A549 (cell line): ENCODE measurements around the gene CRYBG3. TPM values are rescaled to one million over a fixed set of nuclear protein-coding genes. Genes with fewer than 3 reads are reported as not detected.

Experiments
- ATAC-seq, 2 experiments: fragments of 200-7000 bp in 1 of 2; fragments of >200 bp in 1 of 2; cut with Nextera tagmentation in 1 of 2; cut with Tn5 transposase in 1 of 2; 3 replicates each; pipeline versions ENCODE4 v1.8.0 to v1.9.1; 2018 to 2020; ENCODE audit warnings: mild to moderate bottlenecking in 1 of 2, moderate library complexity in 1 of 2
- CTCF ChIA-PET: fragments of 300-600 bp; sonication (Branson Sonifier 250); formaldehyde crosslinking; extraction: SDS; loops from one replicate; lab custom pipeline; 2021; ENCODE audit warnings: antibody characterized with exemption, inconsistent platforms; lab: Yijun Ruan, JAX
- POLR2A ChIA-PET: fragments of 350-600 bp; formaldehyde crosslinking; extraction: SDS; loops from one replicate; lab custom pipeline; 2021; ENCODE audit warnings: antibody characterized with exemption, inconsistent platforms; lab: Yijun Ruan, JAX
- DNase-seq, 2 experiments: peaks; one replicate each; pipeline versions ENCODE4 v3.0.0 to v3.0.0-alpha.2; 2011 to 2016; ENCODE audit warnings: low read depth in 1 of 2, low spot score in 1 of 2
- FAIRE-seq: peaks from 2 replicates; lab custom pipeline; 2011; peaks lifted over from hg19 to GRCh38; lab: Jason Lieb, UNC
- H3K27ac ChIP-seq, 2 experiments: fragments of >200 bp; sonication (Bioruptor Twin); formaldehyde crosslinking; 3 replicates each; pipeline ENCODE4 v1.5.1; 2016 to 2017
- H3K4me1 ChIP-seq: fragments of >200 bp; sonication (Bioruptor Twin); formaldehyde crosslinking; 3 replicates; pipeline ENCODE4 v1.6.1; 2016
- H3K4me2 ChIP-seq: fragments of >200 bp; sonication (Bioruptor Twin); formaldehyde crosslinking; 3 replicates; pipeline ENCODE4 v1.6.1; 2016
- H3K4me3 ChIP-seq: fragments of >200 bp; sonication (Bioruptor Twin); formaldehyde crosslinking; 3 replicates; pipeline ENCODE4 v1.5.1; 2016
- H3K9me3 ChIP-seq: fragments of >200 bp; sonication (Bioruptor Twin); formaldehyde crosslinking; 3 replicates; pipeline ENCODE4 v1.6.1; 2016
- CBX2 ChIP-seq: fragments of 200-600 bp; sonication (generic); IDR thresholded peaks from 2 replicates; pipeline ENCODE4 v1.6.1; 2016; ENCODE audit warnings: low read depth, mild to moderate bottlenecking, borderline replicate concordance
- CEBPB ChIP-seq, 2 experiments: fragments of >200 bp in 1 of 2; sonication (Bioruptor Twin) in 1 of 2; formaldehyde crosslinking in 1 of 2; IDR thresholded peaks; 2 replicates each; pipeline ENCODE4 v1.6.1; 2012 to 2016
- EHF ChIP-seq: fragments of 250-450 bp; sonication (Bioruptor Pico); IDR thresholded peaks from 2 replicates; pipeline ENCODE4 v1.5.0; 2020; ENCODE audit warnings: mild to moderate bottlenecking
- EHMT2 ChIP-seq: fragments of 200-600 bp; sonication (generic); IDR thresholded peaks from 2 replicates; pipeline ENCODE4 v1.6.1; 2016; ENCODE audit warnings: antibody characterized with exemption, low read depth, mild to moderate bottlenecking, moderate library complexity
- EP300 ChIP-seq, 2 experiments: fragments of >200 bp; sonication (Bioruptor Twin); formaldehyde crosslinking; IDR thresholded peaks; 2 replicates in 1 of 2; 3 replicates in 1 of 2; pipeline ENCODE4 v1.6.1; 2016 to 2017
- FOSL2 ChIP-seq, 2 experiments: fragments of 450-650 bp in 1 of 2; fragments of >200 bp in 1 of 2; sonication (Bioruptor Twin) in 1 of 2; formaldehyde crosslinking; IDR thresholded peaks; 2 replicates each; pipeline versions ENCODE4 v1.5.0 to v1.6.1; 2016 to 2020; ENCODE audit warnings: mild to moderate bottlenecking in 1 of 2, moderate library complexity in 1 of 2
- FOXS1 ChIP-seq: fragments of 250-450 bp; sonication (Bioruptor Pico); IDR thresholded peaks from 2 replicates; pipeline ENCODE4 v1.5.0; 2020; ENCODE audit warnings: mild to moderate bottlenecking, moderate library complexity
- GATA3 ChIP-seq: IDR thresholded peaks from 2 replicates; pipeline ENCODE4 v1.6.1; 2012; ENCODE audit warnings: borderline replicate concordance
- HOXA7 ChIP-seq: fragments of 250-450 bp; sonication (Bioruptor Pico); IDR thresholded peaks from 2 replicates; pipeline ENCODE4 v1.5.0; 2020; ENCODE audit warnings: mild to moderate bottlenecking, moderate library complexity
- HOXB13 ChIP-seq: fragments of 250-450 bp; sonication (Bioruptor Pico); IDR thresholded peaks from 2 replicates; pipeline ENCODE4 v1.5.0; 2020; ENCODE audit warnings: low read depth, mild to moderate bottlenecking, moderate library complexity
- JUN ChIP-seq, 2 experiments: fragments of >200 bp; sonication (Bioruptor Twin); formaldehyde crosslinking; IDR thresholded peaks; 2 replicates in 1 of 2; 3 replicates in 1 of 2; pipeline ENCODE4 v1.6.1; 2016 to 2017
- KDM1A ChIP-seq: fragments of 200-600 bp; sonication (generic); IDR thresholded peaks from 2 replicates; pipeline ENCODE4 v1.6.1; 2016; ENCODE audit warnings: low read depth, mild to moderate bottlenecking
- MAZ ChIP-seq: fragments of 150-350 bp; IDR thresholded peaks from 2 replicates; pipeline ENCODE4 v1.6.1; 2014; ENCODE audit warnings: antibody characterized with exemption, low read depth, low read length, borderline replicate concordance
- MYC ChIP-seq: IDR thresholded peaks from 2 replicates; pipeline ENCODE4 v1.6.1; 2012; ENCODE audit warnings: mild to moderate bottlenecking, inconsistent platforms, low read length, improper control_type of control experiment, borderline replicate concordance
- NFE2L2 ChIP-seq: fragments of 150-350 bp; conservative IDR thresholded peaks from 2 replicates; pipeline ENCODE4 v1.6.1; 2014; ENCODE audit warnings: low read length
- RARB ChIP-seq: fragments of 250-450 bp; sonication (Bioruptor Pico); IDR thresholded peaks from 2 replicates; pipeline ENCODE4 v1.8.0; 2021; ENCODE audit warnings: mild to moderate bottlenecking, moderate library complexity
- RFX5 ChIP-seq: fragments of 450-650 bp; IDR thresholded peaks from 2 replicates; pipeline ENCODE4 v1.7.1; 2014; ENCODE audit warnings: antibody characterized with exemption, mild to moderate bottlenecking, moderate library complexity
- RNF2 ChIP-seq: fragments of 200-600 bp; sonication (generic); IDR thresholded peaks from 2 replicates; pipeline ENCODE4 v1.6.1; 2016; ENCODE audit warnings: low read depth, mild to moderate bottlenecking, antibody characterized with exemption, moderate library complexity, borderline replicate concordance
- TP53 ChIP-seq: fragments of 250-450 bp; sonication (Bioruptor Pico); IDR thresholded peaks from 2 replicates; pipeline ENCODE4 v1.5.0; 2021; ENCODE audit warnings: mild to moderate bottlenecking, moderate library complexity
- ZFP36 ChIP-seq: fragments of 450-650 bp; IDR thresholded peaks from 2 replicates; pipeline ENCODE4 v1.6.1; 2014; ENCODE audit warnings: borderline replicate concordance; ENCODE audit not compliant: partially characterized antibody
- WGBS: methylation state at CpG from one replicate; pipeline ENCODE4 v1.1.6; 2017; ENCODE audit errors: missing lambda C conversion rate; 5-methylcytosine and 5-hydroxymethylcytosine counted together
- polyA plus RNA-seq, 4 experiments: library from polyadenylated mRNA; depleted of rRNA in 3 of 4; stranded (reverse); fragments of >200 nt; fragmentation: RNase III in 1 of 4; extraction: RNeasy Plus Mini Kit Qiagen cat#74134 plus additional on column Dnase treatment in 1 of 4; gene quantifications; 2 replicates in 3 of 4; 3 replicates in 1 of 4; pipeline ENCODE4 v1.2.3, GENCODE V29; 2011 to 2017
- TF ChIP-seq, protein P1 (sequence below): fragments of >200 bp; sonication (Bioruptor Twin); formaldehyde crosslinking; IDR thresholded peaks from 2 replicates; pipeline ENCODE4 v1.6.1; 2016
- TF ChIP-seq, protein P2 (sequence below): IDR thresholded peaks from 2 replicates; pipeline ENCODE4 v1.6.1; 2012
- TF ChIP-seq, protein P3 (sequence below): fragments of >200 bp; sonication (Bioruptor Twin); formaldehyde crosslinking; IDR thresholded peaks from 3 replicates; pipeline ENCODE4 v1.6.1; 2016
- TF ChIP-seq, protein P4 (sequence below): fragments of >200 bp; sonication (Bioruptor Twin); formaldehyde crosslinking; IDR thresholded peaks from 3 replicates; pipeline ENCODE4 v1.5.1; 2016

CRYBG3 gene
- polyA plus RNA-seq, 2 of the 4 experiments (the other 2 are of a cell fraction) = 3.6 to 8.7 TPM

DNA sequence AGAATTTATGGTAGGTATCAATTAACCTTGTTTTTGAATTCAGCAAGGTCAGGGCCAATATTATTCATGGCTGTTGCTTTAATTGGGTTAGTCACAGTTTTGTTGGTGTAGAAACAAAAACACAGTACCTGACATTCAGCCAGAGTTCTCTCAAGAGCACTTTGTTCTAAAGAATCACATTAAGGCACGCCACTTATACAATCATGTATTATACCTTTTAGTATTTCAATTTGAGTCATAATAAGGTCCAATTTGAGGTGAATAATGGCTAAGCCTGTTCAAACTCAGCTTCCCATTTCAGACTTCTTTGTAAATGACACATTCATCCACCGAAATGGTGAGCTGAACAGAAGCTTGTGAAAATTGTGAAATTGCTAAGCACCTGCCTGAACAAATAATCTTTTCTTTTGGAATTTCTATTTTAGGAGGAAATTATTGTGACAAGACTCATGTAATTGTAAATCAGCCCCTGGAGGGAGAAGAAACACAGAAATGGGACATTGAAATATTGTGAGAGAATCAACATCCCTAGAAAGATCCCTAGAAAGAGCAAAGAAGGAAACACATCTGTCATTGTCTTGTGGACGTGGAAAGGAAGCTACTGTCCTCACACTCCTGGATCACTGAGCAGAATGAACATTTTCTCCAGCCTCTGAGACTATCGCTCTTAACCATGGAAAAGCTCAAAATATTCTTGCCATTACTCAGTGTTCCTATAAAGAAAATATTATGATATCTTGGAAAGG lies 121.2 kb downstream of the CRYBG3 start:
- no peak overlapping the region for H3K4me3 ChIP-seq
- H3K4me2 ChIP-seq = no peak overlapping the region
- ChIA-PET CTCF (interaction anchor here (0.6 to 2.1 kb wide), 5 partner anchors 9 to 631 kb away, joined by 3 to 4 read pairs (median 4); no protein-coding TSS in a partner anchor), POLR2A (no interaction called here)
- DNase-seq = no peak
- 90% methylated on average over 4 of the region's 4 CpGs for WGBS
- no peak for FAIRE-seq
- no peaks in the 10 kb centered on the region for H3K9me3 ChIP-seq
- no peak for TF ChIP-seq RFX5
- TF ChIP-seq, all 56 proteins: peak for 0
- Histone ChIP-seq H3K4me1 (no peaks in the 10 kb centered on the region), H3K27ac (no peak overlapping the region)
- no peak for ATAC-seq

DNA sequence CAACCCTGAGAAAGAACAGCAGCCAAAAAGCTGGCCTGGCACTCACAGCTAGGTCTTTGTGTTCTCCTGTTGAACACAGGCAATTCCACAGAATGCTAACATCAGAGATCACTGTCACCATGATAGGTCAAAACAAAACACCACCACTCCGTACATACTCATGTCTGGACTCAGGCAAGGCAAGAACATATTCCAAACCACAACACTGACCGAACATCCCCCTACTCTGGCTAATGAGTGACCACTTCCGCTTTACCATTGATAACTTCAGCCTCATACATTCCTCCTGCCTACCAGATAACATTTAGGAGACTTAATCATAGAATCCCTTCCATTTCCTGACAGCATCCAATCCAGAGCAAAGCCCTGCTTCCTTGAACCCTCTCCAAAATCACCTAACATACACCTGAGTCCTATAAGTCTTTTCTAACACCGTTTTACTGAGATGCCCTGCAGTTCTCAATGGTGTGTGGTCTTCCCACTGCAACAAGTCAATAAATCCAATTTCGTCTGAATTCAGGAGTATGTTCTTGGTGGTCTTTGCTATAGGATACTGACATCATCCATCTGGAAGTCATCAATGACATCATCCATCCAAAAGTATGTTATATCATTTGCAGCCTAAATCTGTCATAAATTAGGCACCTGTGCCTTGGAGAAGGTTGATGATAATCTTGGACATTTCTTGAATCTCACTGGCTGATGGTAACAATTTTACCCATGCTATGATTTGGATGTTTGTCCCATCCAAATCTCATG lies 126.7 kb downstream of the CRYBG3 start:
- H3K9me3 ChIP-seq = no peaks in the 10 kb centered on the region
- TF ChIP-seq ZFP36 = no peak
- no peak for TF ChIP-seq GATA3
- no peak for TF ChIP-seq EP300 (IDR thresholded peaks at IDR 0.05)
- TF ChIP-seq HOXA7 (CRISPR knock-in tag) = no peak
- TF ChIP-seq HOXB13 (CRISPR knock-in tag) = no peak
- no peak for TF ChIP-seq CEBPB (IDR thresholded peaks at IDR 0.05)
- no peak for TF ChIP-seq RARB (CRISPR knock-in tag)
- TF ChIP-seq FOSL2 (IDR thresholded peaks at IDR 0.05) = no peak
- TF ChIP-seq FOSL2 (CRISPR knock-in tag; IDR thresholded peaks at IDR 0.05) = no peak
- no peak for TF ChIP-seq MYC
- no peak for TF ChIP-seq MAZ
- TF ChIP-seq, all 56 proteins: peak for 0
- Histone ChIP-seq H3K4me2 (no peak overlapping the region), H3K27ac (no peak overlapping the region), H3K4me1 (no peaks in the 10 kb centered on the region), H3K4me3 (no peak overlapping the region)
- WGBS = 85% methylated on average over 5 of the region's 5 CpGs
- CTCF ChIA-PET = no interaction called here
- ATAC-seq = no peak
- POLR2A ChIA-PET = no interaction called here
- no peak for FAIRE-seq
- no peak for DNase-seq

DNA sequence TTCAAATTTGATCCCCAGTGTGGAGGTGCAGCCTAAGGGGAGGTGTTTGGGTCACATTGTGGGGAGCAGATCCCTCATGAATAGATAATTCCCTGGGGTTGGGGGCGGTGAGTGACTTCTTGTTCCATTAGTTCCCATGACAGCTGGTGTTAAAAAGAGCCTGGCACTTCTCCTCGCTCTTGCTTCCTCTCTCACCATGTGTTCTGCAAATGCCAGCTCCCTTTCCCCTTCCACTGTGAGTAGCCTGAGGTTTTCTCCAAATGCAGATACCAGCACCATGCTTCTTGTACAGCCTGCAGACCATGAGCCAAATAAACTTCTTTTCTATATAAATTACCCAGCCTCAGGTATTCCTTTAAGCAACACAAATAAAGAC lies 127.3 kb downstream of the CRYBG3 start:
- 100% methylated on average over 2 of the region's 2 CpGs for WGBS
- TF ChIP-seq, protein P1, sequence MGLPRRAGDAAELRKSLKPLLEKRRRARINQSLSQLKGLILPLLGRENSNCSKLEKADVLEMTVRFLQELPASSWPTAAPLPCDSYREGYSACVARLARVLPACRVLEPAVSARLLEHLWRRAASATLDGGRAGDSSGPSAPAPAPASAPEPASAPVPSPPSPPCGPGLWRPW = no peak
- TF ChIP-seq NFE2L2 = no peak
- TF ChIP-seq FOSL2 (IDR thresholded peaks at IDR 0.05) = no peak
- no peak for TF ChIP-seq FOSL2 (CRISPR knock-in tag; IDR thresholded peaks at IDR 0.05)
- no peak for TF ChIP-seq MYC
- Histone ChIP-seq H3K4me1 (no peaks in the 10 kb centered on the region), H3K9me3 (no peaks in the 10 kb centered on the region), H3K4me3 (no peak overlapping the region), H3K27ac (no peak overlapping the region), H3K4me2 (no peak overlapping the region)
- no peak for DNase-seq
- ChIA-PET POLR2A (no interaction called here), CTCF (interaction anchor here (1.7 kb wide), 1 partner anchor 12 kb away, joined by 4 read pairs; no protein-coding TSS in a partner anchor)
- ATAC-seq = no peak
- no peak for FAIRE-seq

DNA sequence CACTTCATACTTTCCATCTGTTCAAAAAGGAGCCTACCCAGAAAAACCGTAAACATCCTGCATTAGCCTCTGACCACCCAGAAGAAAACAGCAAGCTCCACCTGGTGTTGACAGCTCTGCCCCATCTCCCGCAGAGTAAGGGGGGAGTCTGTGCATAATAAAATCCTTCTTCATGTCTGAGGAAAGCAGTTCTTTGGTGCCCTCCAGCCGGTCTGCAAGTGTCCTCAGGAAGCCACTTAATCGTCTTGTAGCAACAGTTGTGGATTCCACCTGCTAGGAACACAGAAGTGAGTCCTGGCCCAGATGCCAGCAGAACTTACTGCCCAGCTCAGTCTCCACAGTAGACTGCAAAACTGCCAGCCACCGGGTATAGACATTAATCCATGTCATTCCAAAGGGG lies 127.9 kb downstream of the CRYBG3 start:
- no peak for ATAC-seq
- CTCF ChIA-PET = interaction anchor here (1.7 kb wide), 1 partner anchor 12 kb away, joined by 4 read pairs; no protein-coding TSS in a partner anchor
- POLR2A ChIA-PET = interaction anchor here (1.0 kb wide), 1 partner anchor 22 kb away, joined by 3 read pairs; no protein-coding TSS in a partner anchor
- TF ChIP-seq FOXS1 (CRISPR knock-in tag) = no peak
- TF ChIP-seq KDM1A = no peak
- TF ChIP-seq, protein P2, sequence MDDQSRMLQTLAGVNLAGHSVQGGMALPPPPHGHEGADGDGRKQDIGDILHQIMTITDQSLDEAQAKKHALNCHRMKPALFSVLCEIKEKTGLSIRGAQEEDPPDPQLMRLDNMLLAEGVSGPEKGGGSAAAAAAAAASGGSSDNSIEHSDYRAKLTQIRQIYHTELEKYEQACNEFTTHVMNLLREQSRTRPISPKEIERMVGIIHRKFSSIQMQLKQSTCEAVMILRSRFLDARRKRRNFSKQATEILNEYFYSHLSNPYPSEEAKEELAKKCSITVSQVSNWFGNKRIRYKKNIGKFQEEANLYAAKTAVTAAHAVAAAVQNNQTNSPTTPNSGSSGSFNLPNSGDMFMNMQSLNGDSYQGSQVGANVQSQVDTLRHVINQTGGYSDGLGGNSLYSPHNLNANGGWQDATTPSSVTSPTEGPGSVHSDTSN = no peak
- no peak for TF ChIP-seq TP53 (CRISPR knock-in tag)
- no peak for TF ChIP-seq EHF (CRISPR knock-in tag)
- no peak for TF ChIP-seq JUN (IDR thresholded peaks at IDR 0.05)
- TF ChIP-seq, protein P3, sequence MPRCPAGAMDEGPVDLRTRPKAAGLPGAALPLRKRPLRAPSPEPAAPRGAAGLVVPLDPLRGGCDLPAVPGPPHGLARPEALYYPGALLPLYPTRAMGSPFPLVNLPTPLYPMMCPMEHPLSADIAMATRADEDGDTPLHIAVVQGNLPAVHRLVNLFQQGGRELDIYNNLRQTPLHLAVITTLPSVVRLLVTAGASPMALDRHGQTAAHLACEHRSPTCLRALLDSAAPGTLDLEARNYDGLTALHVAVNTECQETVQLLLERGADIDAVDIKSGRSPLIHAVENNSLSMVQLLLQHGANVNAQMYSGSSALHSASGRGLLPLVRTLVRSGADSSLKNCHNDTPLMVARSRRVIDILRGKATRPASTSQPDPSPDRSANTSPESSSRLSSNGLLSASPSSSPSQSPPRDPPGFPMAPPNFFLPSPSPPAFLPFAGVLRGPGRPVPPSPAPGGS = no peak
- no peak for TF ChIP-seq MYC
- TF ChIP-seq EHMT2 = no peak
- no peak for TF ChIP-seq RNF2
- no peak for TF ChIP-seq HOXB13 (CRISPR knock-in tag)
- TF ChIP-seq CBX2 = no peak
- TF ChIP-seq, protein P4, sequence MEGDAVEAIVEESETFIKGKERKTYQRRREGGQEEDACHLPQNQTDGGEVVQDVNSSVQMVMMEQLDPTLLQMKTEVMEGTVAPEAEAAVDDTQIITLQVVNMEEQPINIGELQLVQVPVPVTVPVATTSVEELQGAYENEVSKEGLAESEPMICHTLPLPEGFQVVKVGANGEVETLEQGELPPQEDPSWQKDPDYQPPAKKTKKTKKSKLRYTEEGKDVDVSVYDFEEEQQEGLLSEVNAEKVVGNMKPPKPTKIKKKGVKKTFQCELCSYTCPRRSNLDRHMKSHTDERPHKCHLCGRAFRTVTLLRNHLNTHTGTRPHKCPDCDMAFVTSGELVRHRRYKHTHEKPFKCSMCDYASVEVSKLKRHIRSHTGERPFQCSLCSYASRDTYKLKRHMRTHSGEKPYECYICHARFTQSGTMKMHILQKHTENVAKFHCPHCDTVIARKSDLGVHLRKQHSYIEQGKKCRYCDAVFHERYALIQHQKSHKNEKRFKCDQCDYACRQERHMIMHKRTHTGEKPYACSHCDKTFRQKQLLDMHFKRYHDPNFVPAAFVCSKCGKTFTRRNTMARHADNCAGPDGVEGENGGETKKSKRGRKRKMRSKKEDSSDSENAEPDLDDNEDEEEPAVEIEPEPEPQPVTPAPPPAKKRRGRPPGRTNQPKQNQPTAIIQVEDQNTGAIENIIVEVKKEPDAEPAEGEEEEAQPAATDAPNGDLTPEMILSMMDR = no peak

More for the DNA sequence above, 127.9 kb downstream of the CRYBG3 start:
- DNase-seq (no peak), FAIRE-seq (no peak)
- Histone ChIP-seq H3K4me2 (no peak overlapping the region), H3K9me3 (no peaks in the 10 kb centered on the region), H3K4me3 (no peak overlapping the region), H3K4me1 (no peaks in the 10 kb centered on the region), H3K27ac (no peak overlapping the region)
- 82% methylated on average over 5 of the region's 5 CpGs for WGBS
